Inferior parietal cortex (tissue), 1 donor: ENCODE measurements around the gene MFNG.
"Not testable (repeated sequence)": the region's sequence is repeated elsewhere in the genome, so short reads cannot be mapped to it uniquely, and the experiment has no call there.

Experiments
- DNase-seq: peaks from one replicate; pipeline ENCODE4 v3.0.0-alpha.2; 2016; ENCODE audit errors: extremely low spot score

The MFNG gene

GRCh38 chr22:37486224-37486845 lies at the start of gene MFNG:
Gene MFNG (minus strand): TSS chr22:37486384. CDS start chr22:37486177, 207 bp downstream.
- peak; percentile 7 for DNase-seq

- DNase-seq = no peak
These were observed 49.0 kb upstream of the MFNG start for GRCh38 chr22:37535159-37535558.

- DNase-seq = no peak
These were observed 48.3 kb upstream of the MFNG start for GRCh38 chr22:37534445-37534844.

GRCh38 chr22:37533995-37534394 lies 47.8 kb upstream of the MFNG start:
- DNase-seq = peak; percentile 29

GRCh38 chr22:37529652-37530345 lies 43.6 kb upstream of the MFNG start:
- DNase-seq = no peak

- not testable (repeated sequence) for DNase-seq
These were observed 41.8 kb upstream of the MFNG start for GRCh38 chr22:37527952-37528351.

GRCh38 chr22:37527081-37527752 lies 41.0 kb upstream of the MFNG start:
- DNase-seq = not testable (repeated sequence)

GRCh38 chr22:37526376-37526775 lies 40.2 kb upstream of the MFNG start:
- DNase-seq = no peak

GRCh38 chr22:37525746-37526350 lies 39.7 kb upstream of the MFNG start:
- no peak for DNase-seq

- DNase-seq = no peak
These were observed 39.0 kb upstream of the MFNG start for GRCh38 chr22:37525073-37525745.

- DNase-seq = no peak
These were observed 36.3 kb upstream of the MFNG start for GRCh38 chr22:37522482-37522881.

- no peak for DNase-seq
These were observed 35.1 kb upstream of the MFNG start for GRCh38 chr22:37521236-37521739.

- no peak for DNase-seq
These were observed 34.6 kb upstream of the MFNG start for GRCh38 chr22:37520776-37521191.

- no peak for DNase-seq
These were observed 33.3 kb upstream of the MFNG start, which contains the start of gene CARD10 for GRCh38 chr22:37519268-37520195. Gene CARD10 (minus strand): TSS chr22:37519415. CDS start chr22:37519200, 215 bp downstream.

- no peak for DNase-seq
These were observed 32.5 kb upstream of the MFNG start for GRCh38 chr22:37518509-37519267.

- DNase-seq = no peak
These were observed 31.8 kb upstream of the MFNG start for GRCh38 chr22:37517826-37518450.

- DNase-seq = no peak
These were observed 30.3 kb upstream of the MFNG start for GRCh38 chr22:37516456-37516855.

- DNase-seq = no peak
These were observed 29.7 kb upstream of the MFNG start for GRCh38 chr22:37515901-37516300.

- no peak for DNase-seq
These were observed 28.4 kb upstream of the MFNG start for GRCh38 chr22:37514526-37515051.
